Transverse colon (tissue), 4 donors: ENCODE results near the gene RFFL. TPM values are rescaled to one million over a fixed set of nuclear protein-coding genes. Genes with fewer than 3 reads are reported as not detected.
"Not testable (repeated sequence)": the region's sequence is repeated elsewhere in the genome, so short reads cannot be mapped to it uniquely, and the experiment has no call there.

Source experiments
- DNase-seq: peaks from one replicate; pipeline ENCODE4 v3.0.0-alpha.2; 2019
- H3K27ac ChIP-seq, 4 donors: fragments of 200-600 bp; sonication (generic); 2 replicates each; pipeline ENCODE4 v1.5.1; 2016 to 2018; ENCODE audit warnings: inconsistent platforms in 4 of 4
- H3K27me3 ChIP-seq: fragments of 200-600 bp; sonication (generic); 2 replicates; pipeline ENCODE4 v1.5.1; 2017; ENCODE audit warnings: inconsistent platforms
- H3K36me3 ChIP-seq, 4 donors: fragments of 200-600 bp; sonication (generic); 2 replicates each; pipeline ENCODE4 v1.5.1; 2017 to 2019; ENCODE audit warnings: inconsistent platforms in 4 of 4
- H3K4me1 ChIP-seq, 4 donors: fragments of 200-600 bp; sonication (generic); 2 replicates each; pipeline ENCODE4 v1.5.1; 2017 to 2020; ENCODE audit warnings: inconsistent platforms in 4 of 4
- H3K4me3 ChIP-seq, 4 donors: fragments of 200-600 bp; sonication (generic); 1 replicate in 1 of 4; 2 replicates in 3 of 4; pipeline versions ENCODE4 v1.5.1 to v1.6.1; 2017 to 2019; ENCODE audit warnings: inconsistent platforms in 4 of 4
- H3K9me3 ChIP-seq, 2 donors: fragments of 200-600 bp; sonication (generic); 2 replicates each; pipeline ENCODE4 v1.5.1; 2017 to 2019; ENCODE audit warnings: inconsistent platforms in 2 of 2
- EP300 ChIP-seq: sonication (generic); formaldehyde crosslinking; IDR thresholded peaks from one replicate; pipeline ENCODE4 v1.6.1; 2017; ENCODE audit warnings: antibody characterized with exemption, low read depth
- POLR2A ChIP-seq: fragments of 450-650 bp; IDR thresholded peaks from one replicate; pipeline ENCODE4 v1.6.1; 2016; ENCODE audit warnings: antibody characterized with exemption, mild to moderate bottlenecking, moderate library complexity
- POLR2AphosphoS5 ChIP-seq, 3 donors: sonication (generic); formaldehyde crosslinking; IDR thresholded peaks; one replicate each; pipeline ENCODE4 v1.6.1; 2016; ENCODE audit warnings: antibody characterized with exemption in 3 of 3
- WGBS, 2 donors: methylation state at CpG; one replicate each; pipeline ENCODE4 v1.1.5; 2018; ENCODE audit warnings: low coverage in 1 of 2; 5-methylcytosine and 5-hydroxymethylcytosine counted together
- in situ Hi-C, 4 donors: fragments of 200-750 bp; cut with MboI; loops; one replicate each; pipeline versions ENCODE4 v1.15.0 to v1.15.1; 2017; ENCODE audit warnings: low sequenced_read_pairs in 3 of 4, low pct_ligation_motif_present in 1 of 4, low pct_unique_long_range_greater_than_20kb in 1 of 4
- intact Hi-C: fragments of 100-400 bp; cut with DNase I; formaldehyde crosslinking; loops from one replicate; pipeline ENCODE4 v1.15.1; 2023; ENCODE audit warnings: low total_unique reads
- total RNA-seq, 4 donors: library from RNA; depleted of rRNA; stranded (reverse); fragments of >200 nt; gene quantifications; one replicate each; pipeline ENCODE4 v1.1.0, GENCODE V29; 2016
- TF ChIP-seq, protein P1 (sequence below), 5 experiments: fragments of 200-600 bp in 3 of 5; fragments of 450-650 bp in 2 of 5; sonication (generic) in 3 of 5; IDR thresholded peaks; 1 replicate in 2 of 5; 2 replicates in 3 of 5; pipeline ENCODE4 v1.5.1; 2016 to 2017; ENCODE audit warnings: antibody characterized with exemption in 5 of 5, inconsistent platforms in 3 of 5, mild to moderate bottlenecking in 2 of 5, moderate library complexity in 1 of 5

The RFFL gene
- total RNA-seq, 4 donors from 2014 or later, result 40.6 to 75.8 (median 50.7) TPM

DNA sequence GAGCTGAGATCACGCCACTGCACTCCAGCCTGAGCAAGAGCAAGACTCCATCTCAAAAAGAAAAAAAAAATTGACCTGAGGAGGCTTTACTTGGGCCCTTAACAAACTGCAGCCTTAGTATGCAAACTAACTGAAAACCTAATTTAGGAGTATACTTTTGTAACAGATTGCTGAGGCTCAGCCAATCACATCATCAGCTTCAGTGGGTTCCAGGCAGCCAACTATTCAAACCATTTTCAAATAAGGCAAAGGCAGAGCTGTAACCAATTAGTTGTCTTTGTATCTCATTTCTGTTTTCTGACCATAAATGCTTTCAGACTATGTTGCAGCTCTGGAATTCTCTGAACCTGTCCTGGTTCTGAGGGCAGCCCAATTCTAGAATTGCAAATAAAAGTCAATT lies 32.2 kb upstream of the RFFL start:
- H3K27me3 ChIP-seq, result no peaks in the 10 kb centered on the region
- H3K4me1 ChIP-seq, result no peaks in the 10 kb centered on the region
- TF ChIP-seq POLR2A (no peak), POLR2AphosphoS5 (IDR thresholded peaks at IDR 0.05) (no peak), EP300 (no peak)
- TF ChIP-seq, protein P1, sequence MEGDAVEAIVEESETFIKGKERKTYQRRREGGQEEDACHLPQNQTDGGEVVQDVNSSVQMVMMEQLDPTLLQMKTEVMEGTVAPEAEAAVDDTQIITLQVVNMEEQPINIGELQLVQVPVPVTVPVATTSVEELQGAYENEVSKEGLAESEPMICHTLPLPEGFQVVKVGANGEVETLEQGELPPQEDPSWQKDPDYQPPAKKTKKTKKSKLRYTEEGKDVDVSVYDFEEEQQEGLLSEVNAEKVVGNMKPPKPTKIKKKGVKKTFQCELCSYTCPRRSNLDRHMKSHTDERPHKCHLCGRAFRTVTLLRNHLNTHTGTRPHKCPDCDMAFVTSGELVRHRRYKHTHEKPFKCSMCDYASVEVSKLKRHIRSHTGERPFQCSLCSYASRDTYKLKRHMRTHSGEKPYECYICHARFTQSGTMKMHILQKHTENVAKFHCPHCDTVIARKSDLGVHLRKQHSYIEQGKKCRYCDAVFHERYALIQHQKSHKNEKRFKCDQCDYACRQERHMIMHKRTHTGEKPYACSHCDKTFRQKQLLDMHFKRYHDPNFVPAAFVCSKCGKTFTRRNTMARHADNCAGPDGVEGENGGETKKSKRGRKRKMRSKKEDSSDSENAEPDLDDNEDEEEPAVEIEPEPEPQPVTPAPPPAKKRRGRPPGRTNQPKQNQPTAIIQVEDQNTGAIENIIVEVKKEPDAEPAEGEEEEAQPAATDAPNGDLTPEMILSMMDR (IDR thresholded peaks at IDR 0.05), result no peak
- in situ Hi-C loops (loop anchor here (10.0 to 25.0 kb wide), 2 partner anchors 101 to 108 kb away; partner anchors contain the start of gene LIG3 (in 1 of the 4)), intact Hi-C loops (no loop called here)
- H3K4me3 ChIP-seq, result no peak overlapping the region
- peaks cover 0 to 7% (median 3%) of the 10 kb centered on the region in 4 donors for H3K36me3 ChIP-seq
- H3K9me3 ChIP-seq, result no peaks in the 10 kb centered on the region
- no peak overlapping the region for H3K27ac ChIP-seq
- no peak for DNase-seq
- 100% methylated on average over 1 of the region's 1 CpG; no CpG with 5 or more reads in 1 of the 2 donors for WGBS, 2 donors

DNA sequence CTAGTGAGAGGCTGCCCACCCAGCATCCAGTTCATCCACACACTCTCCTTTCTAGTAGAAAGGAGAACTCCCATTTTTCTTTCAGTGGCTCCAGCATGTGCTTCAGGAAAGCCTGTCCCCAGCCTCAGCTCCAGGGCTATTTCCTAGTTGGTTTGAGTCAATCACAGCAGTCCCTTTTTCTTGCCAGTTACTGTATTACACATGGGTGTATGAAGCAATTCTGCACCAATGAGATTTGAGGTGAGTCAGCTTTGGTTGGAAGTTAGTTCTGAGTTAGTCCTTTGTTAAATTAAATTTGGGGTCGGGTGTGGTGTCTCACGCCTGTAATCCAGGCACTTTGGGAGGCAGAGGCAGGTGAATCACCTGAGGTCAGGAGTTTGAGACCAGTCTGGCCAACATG lies 31.4 kb upstream of the RFFL start:
- in situ Hi-C loops (loop anchor here (10.0 to 25.0 kb wide), 2 partner anchors 100 to 108 kb away; partner anchors contain the start of gene LIG3 (in 1 of the 4)), intact Hi-C loops (no loop called here)
- no peak for DNase-seq
- H3K4me3 ChIP-seq, result no peak overlapping the region
- no peaks in the 10 kb centered on the region for H3K27me3 ChIP-seq
- no peaks in the 10 kb centered on the region for H3K9me3 ChIP-seq
- H3K36me3 ChIP-seq, result peaks cover 0 to 7% (median 0%) of the 10 kb centered on the region in 4 donors
- H3K4me1 ChIP-seq, result peaks cover 0 to 1% (median 0%) of the 10 kb centered on the region in 4 donors
- H3K27ac ChIP-seq, result no peak overlapping the region
- 79% methylated on average over 2 of the region's 2 CpGs; no CpG with 5 or more reads in 1 of the 2 donors for WGBS, 2 donors
- TF ChIP-seq POLR2AphosphoS5 (IDR thresholded peaks at IDR 0.05), result no peak
- no peak for TF ChIP-seq POLR2A
- no peak for TF ChIP-seq EP300
- TF ChIP-seq, protein P1 (IDR thresholded peaks at IDR 0.05), result no peak

- peaks cover 5 to 26% (median 24%) of the 10 kb centered on the region in 4 donors for H3K4me1 ChIP-seq
- in situ Hi-C loops, result loop anchor here (10.0 to 25.0 kb wide), 2 partner anchors 96 to 103 kb away; partner anchors contain the start of gene LIG3 (in 1 of the 4)
- H3K4me3 ChIP-seq, intact Hi-C loops, DNase-seq, H3K27ac ChIP-seq, H3K36me3 ChIP-seq, H3K27me3 ChIP-seq, H3K9me3 ChIP-seq: not testable (repeated sequence)
- 92 to 94% methylated on average over 6 to 11 of the region's 11 CpGs for WGBS, 2 donors
Measured at GRCh38 chr17:35090707-35091106, 27.2 kb upstream of the RFFL start.

- Histone ChIP-seq H3K27me3 (no peaks in the 10 kb centered on the region), H3K27ac (peak overlapping the region; percentile 93 to 99 (median 98)), H3K4me1 (peaks cover 5 to 34% (median 33%) of the 10 kb centered on the region in 4 donors), H3K36me3 (no peaks in the 10 kb centered on the region), H3K9me3 (no peaks in the 10 kb centered on the region), H3K4me3 (peak overlapping the region in 3 of 4 donors; percentile 89 to 97 (median 89))
- peak; percentile 17 for DNase-seq
- in situ Hi-C loops, result loop anchor here (10.0 to 25.0 kb wide), 2 partner anchors 95 to 102 kb away; partner anchors contain the start of gene LIG3 (in 1 of the 4)
- 50 to 80% methylated on average over 8 to 18 of the region's 22 CpGs for WGBS, 2 donors
- intact Hi-C loops, result loop anchor here (1.0 to 5.0 kb wide), 2 partner anchors 67 to 91 kb away; no protein-coding TSS in a partner anchor
- TF ChIP-seq, protein P1 (IDR thresholded peaks at IDR 0.05), result peak in 4 of 5 experiments; percentile 10 to 66 (median 44)
- TF ChIP-seq EP300, result no peak
Measured at GRCh38 chr17:35089586-35090296, 26.2 kb upstream of the RFFL start.
